Chondrocyte (in vitro differentiated cells): ENCODE measurements around the gene NUP42. TPM values are rescaled to one million over a fixed set of nuclear protein-coding genes. Genes with fewer than 3 reads are reported as not detected.

Experiments
- DNase-seq: peaks from one replicate; pipeline ENCODE4 v3.0.0; 2021; ENCODE audit warnings: mixed read lengths, low spot score
- H3K27ac Mint-ChIP-seq: one replicate; pipeline ENCODE4 v1.8.0; 2021; ENCODE audit warnings: mild to moderate bottlenecking, moderate library complexity, mixed read lengths; ENCODE audit not compliant: unreplicated experiment
- H3K27me3 Mint-ChIP-seq: 2 replicates; pipeline ENCODE4 v1.8.0; 2021; ENCODE audit warnings: low read depth, mixed read lengths
- H3K36me3 Mint-ChIP-seq: 2 replicates; pipeline ENCODE4 v1.8.0; 2021; ENCODE audit warnings: low read depth, mixed read lengths
- H3K4me1 Mint-ChIP-seq: 2 replicates; pipeline ENCODE4 v1.8.0; 2021; ENCODE audit warnings: low read depth, mild to moderate bottlenecking, mixed read lengths
- H3K4me3 Mint-ChIP-seq: one replicate; pipeline ENCODE4 v1.8.0; 2021; ENCODE audit warnings: mild to moderate bottlenecking, moderate library complexity, mixed read lengths; ENCODE audit not compliant: unreplicated experiment
- H3K9me3 Mint-ChIP-seq: 2 replicates; pipeline ENCODE4 v1.8.0; 2021; ENCODE audit warnings: low read depth, mixed read lengths
- total RNA-seq: library from RNA; stranded (reverse); gene quantifications from 3 replicates; pipeline ENCODE4 v1.2.1, GENCODE V29; 2021
- TF ChIP-seq, protein P1 (sequence below): fragments of 200-600 bp; sonication (generic); IDR thresholded peaks from 2 replicates; pipeline ENCODE4 v1.5.0; 2021; ENCODE audit warnings: antibody characterized with exemption, mild to moderate bottlenecking, moderate library complexity

The NUP42 gene
- total RNA-seq, 1 donor from 2014 or later: 22.4 TPM

DNA sequence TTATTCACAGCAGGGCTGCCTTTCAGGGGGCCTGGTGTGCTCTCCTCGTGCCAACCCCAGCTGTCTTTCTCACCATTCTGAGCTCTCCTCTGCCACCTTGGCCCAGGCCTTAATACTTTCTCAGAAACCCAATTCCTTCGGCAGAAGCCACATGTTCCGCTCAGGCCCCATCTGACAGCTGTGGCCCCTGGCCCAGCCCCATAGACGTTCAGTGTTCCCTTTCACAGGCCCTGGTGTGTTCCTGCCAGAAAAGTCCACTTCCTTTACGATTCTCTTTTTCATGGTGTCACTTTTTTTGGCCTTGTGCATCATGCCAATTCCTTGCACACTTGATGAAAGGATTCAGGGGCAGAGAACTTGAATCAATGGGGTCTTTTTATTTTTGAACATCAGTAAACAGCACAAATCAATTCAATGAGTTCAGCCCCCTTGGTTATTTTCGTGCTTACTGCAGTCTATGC lies 48.8 kb downstream of the NUP42 start:
- H3K4me1 Mint-ChIP-seq: peaks cover 10% of the 10 kb centered on the region
- no peak for DNase-seq
- H3K4me3 Mint-ChIP-seq: no peak overlapping the region
- peaks cover 11% of the 10 kb centered on the region for H3K9me3 Mint-ChIP-seq
- H3K36me3 Mint-ChIP-seq: peaks cover 3% of the 10 kb centered on the region
- no peak overlapping the region for H3K27ac Mint-ChIP-seq
- H3K27me3 Mint-ChIP-seq: no peaks in the 10 kb centered on the region
- TF ChIP-seq, protein P1, sequence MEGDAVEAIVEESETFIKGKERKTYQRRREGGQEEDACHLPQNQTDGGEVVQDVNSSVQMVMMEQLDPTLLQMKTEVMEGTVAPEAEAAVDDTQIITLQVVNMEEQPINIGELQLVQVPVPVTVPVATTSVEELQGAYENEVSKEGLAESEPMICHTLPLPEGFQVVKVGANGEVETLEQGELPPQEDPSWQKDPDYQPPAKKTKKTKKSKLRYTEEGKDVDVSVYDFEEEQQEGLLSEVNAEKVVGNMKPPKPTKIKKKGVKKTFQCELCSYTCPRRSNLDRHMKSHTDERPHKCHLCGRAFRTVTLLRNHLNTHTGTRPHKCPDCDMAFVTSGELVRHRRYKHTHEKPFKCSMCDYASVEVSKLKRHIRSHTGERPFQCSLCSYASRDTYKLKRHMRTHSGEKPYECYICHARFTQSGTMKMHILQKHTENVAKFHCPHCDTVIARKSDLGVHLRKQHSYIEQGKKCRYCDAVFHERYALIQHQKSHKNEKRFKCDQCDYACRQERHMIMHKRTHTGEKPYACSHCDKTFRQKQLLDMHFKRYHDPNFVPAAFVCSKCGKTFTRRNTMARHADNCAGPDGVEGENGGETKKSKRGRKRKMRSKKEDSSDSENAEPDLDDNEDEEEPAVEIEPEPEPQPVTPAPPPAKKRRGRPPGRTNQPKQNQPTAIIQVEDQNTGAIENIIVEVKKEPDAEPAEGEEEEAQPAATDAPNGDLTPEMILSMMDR: no peak

DNA sequence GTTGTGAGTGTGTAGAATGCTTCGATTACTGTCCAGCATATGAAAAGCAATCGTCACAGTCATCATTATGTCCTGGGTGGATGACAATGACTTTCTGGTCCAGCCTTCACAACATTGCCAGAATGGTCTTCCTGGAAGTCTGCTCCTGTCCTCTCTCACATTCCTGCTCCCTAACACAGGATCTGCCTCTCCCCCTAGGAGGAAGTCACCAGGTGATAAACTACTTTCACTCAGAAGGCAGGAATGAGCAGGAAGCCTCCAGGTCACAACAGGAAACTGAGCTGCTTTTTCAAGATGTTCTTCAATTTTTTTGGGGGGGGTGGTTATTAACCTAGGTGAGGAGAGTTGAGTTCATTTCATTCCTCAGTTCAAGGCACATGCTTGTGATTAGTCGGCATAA lies 51.1 kb downstream of the NUP42 start:
- Mint-ChIP-seq H3K27me3 (no peaks in the 10 kb centered on the region), H3K4me3 (no peak overlapping the region), H3K27ac (no peak overlapping the region), H3K36me3 (peaks cover 3% of the 10 kb centered on the region), H3K4me1 (peaks cover 13% of the 10 kb centered on the region), H3K9me3 (peaks cover 11% of the 10 kb centered on the region)
- TF ChIP-seq, protein P1: no peak
- no peak for DNase-seq

DNA sequence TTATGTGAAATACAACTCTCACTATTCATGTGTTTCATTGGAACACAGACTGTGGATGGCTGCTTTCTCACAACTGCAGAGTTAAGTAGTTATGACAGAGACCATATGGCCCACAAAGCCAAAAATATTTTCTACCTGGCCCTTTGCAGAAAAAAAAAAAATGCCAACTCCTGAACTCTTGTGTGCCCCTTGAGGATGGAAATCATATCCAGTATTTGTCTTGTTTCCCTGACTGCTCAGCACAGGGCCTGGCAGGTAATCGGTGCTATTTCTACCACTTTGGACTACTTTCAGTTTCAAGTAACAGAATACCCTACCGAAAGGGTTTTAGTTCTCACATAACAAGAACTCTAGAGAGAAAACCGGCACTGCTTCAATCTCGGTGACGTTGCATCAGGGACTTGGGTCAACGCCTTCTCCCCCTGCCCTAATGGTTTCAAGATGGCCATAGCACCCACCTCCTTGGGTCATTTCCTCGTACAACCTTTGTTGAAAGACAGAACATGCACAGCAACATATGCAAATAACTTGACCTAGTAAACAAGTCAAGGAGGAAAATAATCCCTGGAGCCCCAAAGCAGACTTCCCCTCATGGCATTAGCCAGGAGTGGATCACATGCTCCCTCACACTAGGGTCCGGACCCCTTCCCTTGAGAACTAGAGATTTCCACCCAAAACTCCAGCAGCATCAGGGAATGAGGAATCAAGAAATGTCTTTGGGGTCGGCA lies 52.9 kb downstream of the NUP42 start:
- DNase-seq: no peak
- TF ChIP-seq, protein P1: peak; percentile 37

DNA sequence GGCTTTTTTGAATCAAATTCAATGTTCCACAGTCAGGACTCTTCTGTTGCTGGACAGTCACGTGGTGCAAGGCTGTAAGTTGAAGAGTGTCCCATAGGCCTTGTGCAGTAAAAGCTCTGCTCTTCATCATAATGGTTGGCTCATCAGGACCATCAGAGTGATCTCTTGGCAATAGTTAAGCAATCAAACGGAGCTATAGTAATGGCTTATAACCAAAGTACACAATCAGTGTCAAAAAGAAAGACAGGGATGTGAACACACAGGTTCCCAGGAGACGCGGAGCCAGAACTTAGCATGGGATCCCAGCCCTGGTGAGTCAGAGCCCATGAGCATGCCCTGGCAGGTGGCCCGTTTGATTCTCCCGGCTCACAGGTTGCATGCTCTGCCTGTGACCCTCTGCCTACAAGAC lies 54.0 kb downstream of the NUP42 start:
- Mint-ChIP-seq H3K9me3 (no peaks in the 10 kb centered on the region), H3K36me3 (no peaks in the 10 kb centered on the region), H3K27ac (no peak overlapping the region), H3K4me3 (no peak overlapping the region), H3K4me1 (peaks cover 13% of the 10 kb centered on the region), H3K27me3 (no peaks in the 10 kb centered on the region)
- DNase-seq: no peak
- TF ChIP-seq, protein P1: no peak

More for the DNA sequence above, 52.9 kb downstream of the NUP42 start:
- Mint-ChIP-seq H3K4me1 (peaks cover 13% of the 10 kb centered on the region), H3K27ac (no peak overlapping the region), H3K27me3 (no peaks in the 10 kb centered on the region), H3K4me3 (no peak overlapping the region), H3K36me3 (no peaks in the 10 kb centered on the region), H3K9me3 (no peaks in the 10 kb centered on the region)

DNA sequence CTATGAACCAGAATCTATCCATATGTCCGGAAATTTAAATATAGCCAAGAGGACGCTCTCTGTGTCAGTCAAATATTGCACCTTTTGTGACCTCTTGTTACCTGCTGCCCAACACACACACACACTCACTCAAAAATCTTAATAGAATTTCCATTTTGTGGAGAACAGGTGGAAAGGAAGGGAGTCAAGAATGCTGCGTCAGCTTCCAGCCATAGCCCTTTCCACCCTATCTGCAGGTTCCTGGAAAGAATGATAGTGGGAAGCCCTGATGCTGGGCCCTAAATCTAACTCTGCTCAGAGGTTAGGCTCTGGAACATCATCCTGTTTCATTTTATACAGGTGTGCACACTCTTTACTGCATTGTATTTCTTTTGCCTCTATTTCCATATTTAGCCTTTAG lies 55.2 kb downstream of the NUP42 start:
- Mint-ChIP-seq H3K36me3 (no peaks in the 10 kb centered on the region), H3K4me1 (peaks cover 13% of the 10 kb centered on the region), H3K9me3 (no peaks in the 10 kb centered on the region), H3K27ac (no peak overlapping the region), H3K4me3 (no peak overlapping the region), H3K27me3 (no peaks in the 10 kb centered on the region)
- TF ChIP-seq, protein P1: no peak
- DNase-seq: no peak
